Activated B cell treated with CpG ODN at 0.5 μM for 24 hours (primary cell): ENCODE data around the gene KMT2C. TPM values are rescaled to one million over a fixed set of nuclear protein-coding genes. Genes with fewer than 3 reads are reported as not detected.

Experiments
- ATAC-seq: fragments of 200-7000 bp; cut with Tn5 transposase; one replicate; pipeline ENCODE4 v1.10.0; 2021; ENCODE audit warnings: low read depth, mild to moderate bottlenecking, moderate library complexity
- CTCF ChIA-PET: fragments of 350-600 bp; sonication (Branson Sonifier 250); formaldehyde crosslinking; loops from one replicate; lab custom pipeline; 2021; ENCODE audit warnings: antibody characterized with exemption; lab: Charles Lee
- POLR2A ChIA-PET: fragments of 350-600 bp; sonication (Branson Sonifier 250); formaldehyde crosslinking; loops from one replicate; lab custom pipeline; 2021; ENCODE audit warnings: antibody characterized with exemption; lab: Charles Lee
- DNase-seq: peaks from one replicate; pipeline ENCODE4 v3.0.0; 2022
- H3K27ac Mint-ChIP-seq: one replicate; pipeline ENCODE4 v1.8.0; 2020; ENCODE audit warnings: mixed read lengths
- H3K27me3 Mint-ChIP-seq: one replicate; pipeline ENCODE4 v1.8.0; 2021; ENCODE audit warnings: mixed read lengths
- H3K36me3 Mint-ChIP-seq: one replicate; pipeline ENCODE4 v1.8.0; 2021; ENCODE audit warnings: low read depth, mixed read lengths
- H3K4me1 Mint-ChIP-seq: one replicate; pipeline ENCODE4 v1.8.0; 2021; ENCODE audit warnings: mixed read lengths
- H3K4me3 Mint-ChIP-seq: one replicate; pipeline ENCODE4 v1.8.0; 2020; ENCODE audit warnings: mild to moderate bottlenecking, mixed read lengths
- H3K9me3 Mint-ChIP-seq: one replicate; pipeline ENCODE4 v1.8.0; 2020; ENCODE audit warnings: mixed read lengths
- CTCF ChIP-seq: fragments of 200-600 bp; IDR thresholded peaks from one replicate; pipeline ENCODE4 v1.8.0; 2022; ENCODE audit warnings: antibody characterized with exemption, mild to moderate bottlenecking
- intact Hi-C: fragments of 100-400 bp; cut with micrococcal nuclease; formaldehyde crosslinking; loops from one replicate; pipeline ENCODE4 v1.15.1; 2024
- total RNA-seq: library from RNA; stranded (reverse); gene quantifications from 2 replicates; pipeline ENCODE4 v1.2.3, GENCODE V29; 2022

The KMT2C gene
- total RNA-seq, 1 donor from 2014 or later = 112 TPM

DNA sequence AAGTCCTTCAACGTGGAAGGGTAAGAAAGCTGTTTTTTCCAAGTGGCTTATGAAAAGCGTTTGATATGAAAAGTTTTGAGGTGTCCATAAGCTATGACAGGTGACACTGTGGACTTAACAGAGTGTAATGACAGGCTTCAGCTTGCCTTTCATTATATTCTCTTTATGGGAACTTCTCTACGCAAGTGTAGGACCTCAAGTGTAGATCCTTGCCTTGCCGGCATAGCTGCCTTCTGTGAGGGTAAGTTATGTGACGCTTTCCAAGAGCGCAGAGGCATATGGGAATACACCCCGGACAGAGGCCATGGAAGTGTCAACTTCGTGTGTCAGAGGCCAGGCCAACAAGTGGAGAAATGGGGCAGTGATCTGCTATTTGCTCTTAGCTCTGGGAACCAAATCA lies 318.4 kb downstream of the KMT2C start:
- no peak overlapping the region for H3K4me3 Mint-ChIP-seq
- peaks cover 76% of the 10 kb centered on the region for H3K36me3 Mint-ChIP-seq
- intact Hi-C loops = no loop called here
- no peak for DNase-seq
- H3K27me3 Mint-ChIP-seq = no peaks in the 10 kb centered on the region
- no peaks in the 10 kb centered on the region for H3K9me3 Mint-ChIP-seq
- no peak overlapping the region for H3K27ac Mint-ChIP-seq
- no peak for TF ChIP-seq CTCF
- ChIA-PET CTCF (no interaction called here), POLR2A (no interaction called here)
- H3K4me1 Mint-ChIP-seq = no peaks in the 10 kb centered on the region
- ATAC-seq = no peak

- H3K27ac Mint-ChIP-seq = no peak overlapping the region
- no peaks in the 10 kb centered on the region for H3K9me3 Mint-ChIP-seq
- CTCF ChIA-PET = no interaction called here
- intact Hi-C loops = no loop called here
- no peak for TF ChIP-seq CTCF
- no peak for DNase-seq
- POLR2A ChIA-PET = interaction anchor here (0.6 kb wide), 1 partner anchor 329 kb away, joined by 8 read pairs; no protein-coding TSS in a partner anchor
- peaks cover 67% of the 10 kb centered on the region for H3K36me3 Mint-ChIP-seq
- H3K4me3 Mint-ChIP-seq = no peak overlapping the region
- H3K27me3 Mint-ChIP-seq = no peaks in the 10 kb centered on the region
- no peaks in the 10 kb centered on the region for H3K4me1 Mint-ChIP-seq
- ATAC-seq = no peak
Observed at GRCh38 chr7:152115021-152115718, 320.6 kb downstream of the KMT2C start.

GRCh38 chr7:152112829-152113228 lies 323.0 kb downstream of the KMT2C start:
- CTCF ChIA-PET = no interaction called here
- no peak overlapping the region for H3K27ac Mint-ChIP-seq

GRCh38 chr7:152108359-152108758 lies 327.4 kb downstream of the KMT2C start:
- intact Hi-C loops = no loop called here
- Mint-ChIP-seq H3K27ac (no peak overlapping the region), H3K27me3 (no peaks in the 10 kb centered on the region), H3K9me3 (no peaks in the 10 kb centered on the region), H3K4me1 (no peaks in the 10 kb centered on the region), H3K36me3 (peaks cover 62% of the 10 kb centered on the region), H3K4me3 (no peak overlapping the region)
- DNase-seq (no peak), ATAC-seq (no peak)
- ChIA-PET POLR2A (no interaction called here), CTCF (no interaction called here)
- no peak for TF ChIP-seq CTCF

More at GRCh38 chr7:152112829-152113228, 323.0 kb downstream of the KMT2C start:
- Mint-ChIP-seq H3K27me3 (no peaks in the 10 kb centered on the region), H3K4me3 (no peak overlapping the region), H3K36me3 (peaks cover 62% of the 10 kb centered on the region), H3K4me1 (no peaks in the 10 kb centered on the region), H3K9me3 (no peaks in the 10 kb centered on the region)
- POLR2A ChIA-PET = no interaction called here
- ATAC-seq = no peak
- intact Hi-C loops = no loop called here
- no peak for TF ChIP-seq CTCF
- DNase-seq = no peak

DNA sequence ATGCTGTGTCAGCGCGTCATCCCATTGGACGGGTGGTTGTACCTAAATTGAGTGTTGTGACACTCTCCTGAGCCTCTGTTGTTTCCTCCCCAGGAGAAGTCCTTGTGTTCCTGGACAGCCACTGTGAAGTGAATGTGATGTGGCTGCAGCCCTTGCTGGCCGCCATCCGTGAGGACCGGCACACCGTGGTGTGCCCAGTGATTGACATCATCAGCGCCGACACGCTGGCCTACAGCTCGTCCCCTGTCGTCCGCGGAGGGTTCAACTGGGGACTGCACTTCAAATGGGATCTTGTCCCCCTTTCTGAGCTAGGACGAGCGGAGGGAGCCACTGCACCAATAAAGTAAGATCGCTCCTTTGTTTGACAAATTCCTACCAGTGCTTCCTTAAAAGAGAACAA lies 327.9 kb downstream of the KMT2C start:
- H3K27me3 Mint-ChIP-seq = no peaks in the 10 kb centered on the region
- H3K4me1 Mint-ChIP-seq = no peaks in the 10 kb centered on the region
- no peak for ATAC-seq
- H3K4me3 Mint-ChIP-seq = no peak overlapping the region
- intact Hi-C loops = no loop called here
- DNase-seq = no peak
- ChIA-PET CTCF (no interaction called here), POLR2A (no interaction called here)
- TF ChIP-seq CTCF = no peak
- peaks cover 61% of the 10 kb centered on the region for H3K36me3 Mint-ChIP-seq
- no peak overlapping the region for H3K27ac Mint-ChIP-seq
- H3K9me3 Mint-ChIP-seq = no peaks in the 10 kb centered on the region
